HEK293 (cell line): ENCODE measurements around the gene TACC2.

Source experiments
- CTCF ChIA-PET: fragments of 350-600 bp; formaldehyde crosslinking; extraction: SDS; loops from one replicate; lab custom pipeline; 2021; ENCODE audit warnings: antibody characterized with exemption; lab: Yijun Ruan, JAX
- POLR2A ChIA-PET: fragments of 300-600 bp; formaldehyde crosslinking; extraction: SDS; loops from one replicate; lab custom pipeline; 2020; ENCODE audit warnings: antibody characterized with exemption, inconsistent platforms; lab: Yijun Ruan, JAX
- H3K27ac ChIP-seq: fragments of 200-500 bp; sonication (Bioruptor generic); 2 replicates; pipeline ENCODE4 v1.5.1; 2014; ENCODE audit warnings: low read depth, low read length, control low read depth, inconsistent platforms; ENCODE audit errors: extremely low read depth
- H3K36me3 ChIP-seq, 2 experiments: fragments of 200-500 bp in 1 of 2; sonication (Bioruptor generic) in 1 of 2; 1 replicate in 1 of 2; 2 replicates in 1 of 2; pipeline ENCODE4 v1.5.1; 2014 to 2017; ENCODE audit warnings: inconsistent platforms in 2 of 2, low read length in 2 of 2; ENCODE audit not compliant: control insufficient read depth in 2 of 2, insufficient read depth in 1 of 2
- H3K4me1 ChIP-seq: fragments of 200-500 bp; sonication (Bioruptor generic); 2 replicates; pipeline ENCODE4 v1.5.1; 2014; ENCODE audit warnings: mild to moderate bottlenecking, low read length, inconsistent platforms; ENCODE audit not compliant: control insufficient read depth, insufficient read depth
- H3K4me3 ChIP-seq: 2 replicates; pipeline ENCODE4 v1.5.1; 2011; ENCODE audit warnings: low read depth, mild to moderate bottlenecking, control low read depth, low read length, moderate library complexity
- H3K9me3 ChIP-seq: fragments of 200-500 bp; sonication (Bioruptor generic); 2 replicates; pipeline ENCODE4 v1.5.1; 2014; ENCODE audit warnings: low read depth, low read length, inconsistent platforms; ENCODE audit not compliant: control insufficient read depth, insufficient read depth
- AEBP2 ChIP-seq: fragments of 450-650 bp; formaldehyde crosslinking; IDR thresholded peaks from 2 replicates; pipeline ENCODE4 v1.5.1; 2016; ENCODE audit warnings: missing biosample characterization, missing genetic modification characterization, borderline replicate concordance
- ATF2 ChIP-seq: fragments of 450-650 bp; formaldehyde crosslinking; IDR thresholded peaks from 2 replicates; pipeline ENCODE4 v1.5.1; 2016; ENCODE audit warnings: missing biosample characterization, missing genetic modification characterization, low read depth
- BCL11A ChIP-seq: fragments of 450-650 bp; formaldehyde crosslinking; IDR thresholded peaks from 2 replicates; pipeline ENCODE4 v1.5.1; 2016; ENCODE audit warnings: low read depth, missing biosample characterization, missing genetic modification characterization
- GFI1B ChIP-seq: fragments of 450-650 bp; formaldehyde crosslinking; IDR thresholded peaks from 2 replicates; pipeline ENCODE4 v1.5.1; 2016; ENCODE audit warnings: missing biosample characterization, missing genetic modification characterization
- KLF9 ChIP-seq: fragments of 450-650 bp; formaldehyde crosslinking; IDR thresholded peaks from 2 replicates; pipeline ENCODE4 v1.5.1; 2016; ENCODE audit warnings: missing biosample characterization, missing genetic modification characterization, low read depth
- PBX3 ChIP-seq: sonication (generic); formaldehyde crosslinking; IDR thresholded peaks from 2 replicates; pipeline ENCODE4 v1.8.1; 2022; ENCODE audit warnings: mild to moderate bottlenecking, moderate library complexity, missing genetic modification reagents
- PRDM6 ChIP-seq: fragments of 450-650 bp; formaldehyde crosslinking; IDR thresholded peaks from 2 replicates; pipeline ENCODE4 v1.5.1; 2017; ENCODE audit warnings: missing biosample characterization, missing genetic modification characterization
- REST ChIP-seq: fragments of 450-650 bp; formaldehyde crosslinking; IDR thresholded peaks from 2 replicates; pipeline ENCODE4 v1.5.1; 2016; ENCODE audit warnings: missing biosample characterization, missing genetic modification characterization
- SCRT1 ChIP-seq: fragments of 450-650 bp; formaldehyde crosslinking; IDR thresholded peaks from 2 replicates; pipeline ENCODE4 v1.5.1; 2016; ENCODE audit warnings: missing biosample characterization, missing genetic modification characterization, borderline replicate concordance
- SETDB1 ChIP-seq: IDR thresholded peaks from one replicate; pipeline ENCODE4 v1.6.1; 2017; ENCODE audit warnings: mild to moderate bottlenecking, low read length, moderate library complexity, mixed read lengths; ENCODE audit not compliant: insufficient read length
- ZNF16 ChIP-seq: fragments of 450-650 bp; formaldehyde crosslinking; IDR thresholded peaks from 2 replicates; pipeline ENCODE4 v1.5.1; 2016; ENCODE audit warnings: low read depth, missing biosample characterization, missing genetic modification characterization
- ZNF23 ChIP-seq: fragments of 450-650 bp; formaldehyde crosslinking; IDR thresholded peaks from 2 replicates; pipeline ENCODE4 v1.5.1; 2016; ENCODE audit warnings: missing biosample characterization, missing genetic modification characterization, borderline replicate concordance
- ZNF37A ChIP-seq: fragments of 450-650 bp; IDR thresholded peaks from 2 replicates; pipeline ENCODE4 v1.5.1; 2018; ENCODE audit warnings: missing biosample characterization, missing genetic modification characterization
- ZNF416 ChIP-seq: fragments of 450-650 bp; formaldehyde crosslinking; IDR thresholded peaks from 2 replicates; pipeline ENCODE4 v1.5.1; 2016; ENCODE audit warnings: missing biosample characterization, missing genetic modification characterization
- ZNF530 ChIP-seq: fragments of 450-650 bp; formaldehyde crosslinking; IDR thresholded peaks from 2 replicates; pipeline ENCODE4 v1.5.1; 2016; ENCODE audit warnings: low read depth, missing biosample characterization, missing genetic modification characterization
- ZNF549 ChIP-seq: fragments of 450-650 bp; IDR thresholded peaks from 2 replicates; pipeline ENCODE4 v1.5.1; 2018; ENCODE audit warnings: missing biosample characterization, missing genetic modification characterization, mild to moderate bottlenecking, inconsistent platforms, moderate library complexity
- ZNF664 ChIP-seq: fragments of 450-650 bp; formaldehyde crosslinking; IDR thresholded peaks from 2 replicates; pipeline ENCODE4 v1.5.1; 2016; ENCODE audit warnings: missing biosample characterization, missing genetic modification characterization
- ZNF670 ChIP-seq: fragments of 450-650 bp; formaldehyde crosslinking; IDR thresholded peaks from 2 replicates; pipeline ENCODE4 v1.5.1; 2016; ENCODE audit warnings: missing biosample characterization, missing genetic modification characterization, low read depth
- ZSCAN4 ChIP-seq: fragments of 450-650 bp; formaldehyde crosslinking; IDR thresholded peaks from 2 replicates; pipeline ENCODE4 v1.5.1; 2017; ENCODE audit warnings: missing biosample characterization, missing genetic modification characterization

The TACC2 gene

GRCh38 chr10:122273966-122274545 is 285.1 kb downstream of the TACC2 start:
- CTCF ChIA-PET = interaction anchor here (1.0 kb wide), 1 partner anchor 24 kb away, joined by 3 read pairs; no protein-coding TSS in a partner anchor
- no peaks in the 10 kb centered on the region for H3K36me3 ChIP-seq
- POLR2A ChIA-PET = no interaction called here
- no peaks in the 10 kb centered on the region for H3K9me3 ChIP-seq
- no peak overlapping the region for H3K4me3 ChIP-seq
- H3K27ac ChIP-seq = no peak overlapping the region
- no peak for TF ChIP-seq KLF9 (tag by site-specific recombination)
- no peak for TF ChIP-seq REST
- no peak for TF ChIP-seq ZNF37A
- no peaks in the 10 kb centered on the region for H3K4me1 ChIP-seq

- TF ChIP-seq SCRT1 = no peak
- no peak for TF ChIP-seq BCL11A
- TF ChIP-seq ZNF16 = no peak
- H3K27ac ChIP-seq = no peak overlapping the region
- no peaks in the 10 kb centered on the region for H3K9me3 ChIP-seq
- no peaks in the 10 kb centered on the region for H3K4me1 ChIP-seq
- ChIA-PET CTCF (interaction anchor here (1.0 to 1.9 kb wide), 4 partner anchors 9 to 223 kb away, joined by 4 to 11 read pairs (median 4); no protein-coding TSS in a partner anchor), POLR2A (interaction anchor here (0.7 kb wide), 2 partner anchors 83 to 706 kb away, joined by 3 to 5 read pairs; no protein-coding TSS in a partner anchor)
- H3K36me3 ChIP-seq = no peaks in the 10 kb centered on the region
- H3K4me3 ChIP-seq = no peak overlapping the region
Measured at GRCh38 chr10:122276611-122277208, 287.7 kb downstream of the TACC2 start.

- no peaks in the 10 kb centered on the region for H3K4me1 ChIP-seq
- H3K9me3 ChIP-seq = no peaks in the 10 kb centered on the region
- no peak overlapping the region for H3K4me3 ChIP-seq
- no peak overlapping the region for H3K27ac ChIP-seq
- H3K36me3 ChIP-seq = no peaks in the 10 kb centered on the region
- POLR2A ChIA-PET = interaction anchor here (0.7 kb wide), 1 partner anchor 82 kb away, joined by 3 read pairs; no protein-coding TSS in a partner anchor
- CTCF ChIA-PET = interaction anchor here (0.6 to 3.2 kb wide), 7 partner anchors 8 to 288 kb away, joined by 3 to 31 read pairs (median 5); no protein-coding TSS in a partner anchor
- TF ChIP-seq AEBP2 (tag by site-specific recombination) (no peak), PRDM6 (no peak), ZSCAN4 (no peak), ZNF23 (tag by site-specific recombination) (no peak), ZNF664 (tag by site-specific recombination) (no peak), PBX3 (CRISPR knock-in tag) (no peak), ATF2 (tag by site-specific recombination) (no peak), ZNF549 (tag by site-specific recombination) (no peak), SETDB1 (no peak), GFI1B (no peak), ZNF416 (tag by site-specific recombination) (no peak), ZNF530 (no peak), ZNF670 (tag by site-specific recombination) (no peak)
Measured at GRCh38 chr10:122277526-122278136, 288.7 kb downstream of the TACC2 start.
